Measurements from ENCODE around the gene SUSD4. TPM values are rescaled to one million over a fixed set of nuclear protein-coding genes. Genes with fewer than 3 reads are reported as not detected.

SUSD4 gene
- total and polyA plus RNA-seq, 2 donors (not counting 3 experiments of a cell fraction or from before 2014, with no cell fraction given) = not detected

DNA sequence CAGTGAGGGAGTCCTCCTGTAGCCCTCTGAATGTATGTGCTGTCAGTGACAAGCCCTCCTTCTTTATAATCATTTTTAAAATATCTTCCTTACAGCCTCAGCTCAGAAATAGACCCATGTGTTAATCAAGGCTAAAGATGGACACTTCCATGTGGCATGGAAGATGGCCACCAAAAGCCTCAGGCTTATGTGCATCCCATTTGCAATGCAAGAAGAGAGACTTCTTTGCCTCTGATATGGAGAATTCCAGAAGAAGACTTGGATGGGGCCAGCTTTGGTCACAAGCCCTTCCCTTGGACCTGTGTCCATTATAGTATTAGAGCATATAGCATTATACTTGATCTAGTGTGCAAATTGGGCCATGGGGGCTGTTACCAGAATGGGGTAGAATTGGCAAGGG is 47.7 kb upstream of the SUSD4 start:
- H4K20me1 ChIP-seq (replicated peaks; ENCODE audit: control insufficient read depth, extremely low read depth, insufficient read depth, low read length) = no peaks in the 10 kb centered on the region
- intact Hi-C loops (cut with micrococcal nuclease) = no loop called here
- no peaks in the 10 kb centered on the region for H3K4me1 ChIP-seq (ENCODE audit: control insufficient read depth, extremely low read depth, insufficient read depth, low read length)
- H3K9ac ChIP-seq (replicated peaks; ENCODE audit: extremely low read depth, insufficient read depth, low read length) = no peak overlapping the region
- dilution Hi-C loops (cut with MboI; ENCODE audit: extremely low pct_ligation_motif_present, low sequenced_read_pairs) = no loop called here
- no peak overlapping the region for H3K4me2 ChIP-seq (ENCODE audit: insufficient read depth, low read length)
- no peaks in the 10 kb centered on the region for H3K79me2 ChIP-seq (ENCODE audit: control insufficient read depth, insufficient read depth, low read length)
- no peak for DNase-seq (ENCODE audit: low read depth, low spot score)
- POLR2A ChIA-PET = no interaction called here
- H3K36me3 ChIP-seq (ENCODE audit: control insufficient read depth in 2 of 2, extremely low read depth in 1 of 2, insufficient read depth in 2 of 2, low read length in 2 of 2) = no peaks in the 10 kb centered on the region
- no peaks in the 10 kb centered on the region for H3K9me3 ChIP-seq (replicated peaks; ENCODE audit: control insufficient read depth, insufficient read depth, low read length)
- FAIRE-seq = no peak
- CTCF ChIA-PET = interaction anchor here (0.8 kb wide), 1 partner anchor 288 kb away, joined by 3 read pairs; no protein-coding TSS in a partner anchor
- H2AFZ ChIP-seq (ENCODE audit: low read depth, low read length) = no peak overlapping the region
- H3K27me3 ChIP-seq (ENCODE audit: control insufficient read depth in 2 of 2, insufficient read depth in 2 of 2, low read length in 2 of 2) = no peaks in the 10 kb centered on the region
- no peak overlapping the region for H3K27ac ChIP-seq (ENCODE audit: insufficient read depth, low read depth, low read length)
- H3K4me3 ChIP-seq (replicated peaks in 1 of 3; ENCODE audit: insufficient read depth in 1 of 3, low read depth in 1 of 3, low read length in 3 of 3) = no peak overlapping the region
- no peak for TF ChIP-seq POLR2AphosphoS5 (IDR thresholded peaks at IDR 0.05; ENCODE audit: insufficient read depth, low read depth, low read length)
- TF ChIP-seq MYC (IDR thresholded peaks at IDR 0.05; ENCODE audit: low read depth, low read length) = no peak
- no peak for TF ChIP-seq JUN (IDR thresholded peaks at IDR 0.05; ENCODE audit: borderline replicate concordance, insufficient read depth, insufficient read length, low read depth)
- no peak for TF ChIP-seq GATA2 (IDR thresholded peaks at IDR 0.05; ENCODE audit: insufficient read depth, insufficient read length, low read depth, low read length)
- TF ChIP-seq, protein P1, sequence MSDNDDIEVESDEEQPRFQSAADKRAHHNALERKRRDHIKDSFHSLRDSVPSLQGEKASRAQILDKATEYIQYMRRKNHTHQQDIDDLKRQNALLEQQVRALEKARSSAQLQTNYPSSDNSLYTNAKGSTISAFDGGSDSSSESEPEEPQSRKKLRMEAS (IDR thresholded peaks at IDR 0.05; ENCODE audit: insufficient read depth, insufficient read length) = no peak
- TF ChIP-seq POLR2A (IDR thresholded peaks at IDR 0.05; ENCODE audit: low read depth, low read length) = no peak
- TF ChIP-seq, protein P2, sequence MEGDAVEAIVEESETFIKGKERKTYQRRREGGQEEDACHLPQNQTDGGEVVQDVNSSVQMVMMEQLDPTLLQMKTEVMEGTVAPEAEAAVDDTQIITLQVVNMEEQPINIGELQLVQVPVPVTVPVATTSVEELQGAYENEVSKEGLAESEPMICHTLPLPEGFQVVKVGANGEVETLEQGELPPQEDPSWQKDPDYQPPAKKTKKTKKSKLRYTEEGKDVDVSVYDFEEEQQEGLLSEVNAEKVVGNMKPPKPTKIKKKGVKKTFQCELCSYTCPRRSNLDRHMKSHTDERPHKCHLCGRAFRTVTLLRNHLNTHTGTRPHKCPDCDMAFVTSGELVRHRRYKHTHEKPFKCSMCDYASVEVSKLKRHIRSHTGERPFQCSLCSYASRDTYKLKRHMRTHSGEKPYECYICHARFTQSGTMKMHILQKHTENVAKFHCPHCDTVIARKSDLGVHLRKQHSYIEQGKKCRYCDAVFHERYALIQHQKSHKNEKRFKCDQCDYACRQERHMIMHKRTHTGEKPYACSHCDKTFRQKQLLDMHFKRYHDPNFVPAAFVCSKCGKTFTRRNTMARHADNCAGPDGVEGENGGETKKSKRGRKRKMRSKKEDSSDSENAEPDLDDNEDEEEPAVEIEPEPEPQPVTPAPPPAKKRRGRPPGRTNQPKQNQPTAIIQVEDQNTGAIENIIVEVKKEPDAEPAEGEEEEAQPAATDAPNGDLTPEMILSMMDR (IDR thresholded peaks at IDR 0.05; ENCODE audit: extremely low read depth in 1 of 2, insufficient read depth in 1 of 2, low read depth in 1 of 2, low read length in 2 of 2) = no peak
- no peak for TF ChIP-seq EZH2 (IDR thresholded peaks at IDR 0.05; ENCODE audit: borderline replicate concordance, low read depth, low read length, severe bottlenecking)
- no peak for TF ChIP-seq FOS (IDR thresholded peaks at IDR 0.05; ENCODE audit: borderline replicate concordance, insufficient read depth, low read length)
- H3K9me1 ChIP-seq (replicated peaks; ENCODE audit: control insufficient read depth, extremely low read depth, insufficient read depth, low read length) = no peaks in the 10 kb centered on the region
- BruUV-seq (replicated peaks) = no TSS peak
